Fibroblast of villous mesenchyme (primary cell): ENCODE measurements around the gene ADAM12. TPM values are rescaled to one million over a fixed set of nuclear protein-coding genes. Genes with fewer than 3 reads are reported as not detected.
A peak's percentile ranks its signal among the peaks of the same experiment; 100 is the strongest.

Experiments used
- DNase-seq: peaks from one replicate; pipeline ENCODE4 v3.0.0-alpha.2; 2010; ENCODE audit warnings: low read depth
- H3K4me3 ChIP-seq: 2 replicates; pipeline ENCODE4 v1.5.1; 2011; ENCODE audit warnings: low read depth, mild to moderate bottlenecking, low read length
- CTCF ChIP-seq: IDR thresholded peaks from 2 replicates; pipeline ENCODE4 v1.5.1; 2012; ENCODE audit warnings: low read depth, mild to moderate bottlenecking, low read length; ENCODE audit not compliant: insufficient read depth
- total RNA-seq: library from RNA; depleted of rRNA; stranded (reverse); fragments of >200 nt; gene quantifications from 2 replicates; pipeline ENCODE4 v1.2.3, GENCODE V29; 2012

ADAM12 gene
- total RNA-seq, 1 donor = 22.5 TPM

DNA sequence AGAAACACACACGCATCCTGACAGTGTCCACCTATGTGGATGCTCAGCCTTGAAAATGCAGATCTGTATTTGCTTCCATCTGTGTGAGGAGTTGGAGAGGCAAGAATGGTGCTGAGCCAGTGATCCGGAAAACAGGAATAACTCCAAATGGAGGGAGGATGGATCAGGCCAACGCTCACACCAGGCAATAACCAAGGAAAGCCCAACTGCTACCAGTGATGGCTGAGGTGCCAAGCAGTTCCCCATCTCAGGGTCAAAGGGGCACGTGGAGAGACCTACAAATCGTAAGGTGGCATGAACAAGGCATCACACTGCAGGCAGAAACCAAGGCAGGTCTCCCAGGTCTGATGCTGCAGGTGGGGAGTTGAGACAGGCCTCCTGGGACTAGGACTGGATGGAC is 153.6 kb downstream of the ADAM12 start:
- H3K4me3 ChIP-seq = no peak overlapping the region
- TF ChIP-seq CTCF = no peak
- no peak for DNase-seq

GRCh38 chr10:126233182-126234148 is 154.8 kb downstream of the ADAM12 start:
- peak; percentile 60 for DNase-seq
- TF ChIP-seq CTCF = no peak
- H3K4me3 ChIP-seq = no peak overlapping the region

GRCh38 chr10:126230587-126230986 is 157.7 kb downstream of the ADAM12 start:
- no peak for TF ChIP-seq CTCF
- DNase-seq = no peak
- H3K4me3 ChIP-seq = no peak overlapping the region

GRCh38 chr10:126229686-126230085 is 158.6 kb downstream of the ADAM12 start:
- H3K4me3 ChIP-seq = no peak overlapping the region
- no peak for TF ChIP-seq CTCF
- DNase-seq = no peak

DNA sequence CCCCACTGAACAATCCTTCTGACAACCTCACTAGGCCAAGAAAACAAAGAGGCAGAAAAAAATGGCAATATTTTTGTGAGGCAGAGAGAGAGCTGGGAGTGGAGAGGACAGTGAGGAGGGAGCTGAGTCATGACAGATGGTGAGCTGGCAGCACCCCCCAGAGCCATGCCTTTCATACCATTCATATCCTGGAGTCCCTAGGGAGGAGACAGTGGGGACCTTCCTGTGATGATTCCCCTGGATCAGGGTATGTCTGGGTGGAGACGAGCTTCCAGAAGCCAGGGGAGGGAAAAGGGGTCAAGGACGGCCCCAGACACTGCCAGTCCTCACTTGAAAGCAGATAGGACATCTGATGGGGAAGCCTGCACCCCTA is 160.5 kb downstream of the ADAM12 start:
- peak; percentile 59 for DNase-seq
- no peak overlapping the region for H3K4me3 ChIP-seq
- TF ChIP-seq CTCF = no peak

DNA sequence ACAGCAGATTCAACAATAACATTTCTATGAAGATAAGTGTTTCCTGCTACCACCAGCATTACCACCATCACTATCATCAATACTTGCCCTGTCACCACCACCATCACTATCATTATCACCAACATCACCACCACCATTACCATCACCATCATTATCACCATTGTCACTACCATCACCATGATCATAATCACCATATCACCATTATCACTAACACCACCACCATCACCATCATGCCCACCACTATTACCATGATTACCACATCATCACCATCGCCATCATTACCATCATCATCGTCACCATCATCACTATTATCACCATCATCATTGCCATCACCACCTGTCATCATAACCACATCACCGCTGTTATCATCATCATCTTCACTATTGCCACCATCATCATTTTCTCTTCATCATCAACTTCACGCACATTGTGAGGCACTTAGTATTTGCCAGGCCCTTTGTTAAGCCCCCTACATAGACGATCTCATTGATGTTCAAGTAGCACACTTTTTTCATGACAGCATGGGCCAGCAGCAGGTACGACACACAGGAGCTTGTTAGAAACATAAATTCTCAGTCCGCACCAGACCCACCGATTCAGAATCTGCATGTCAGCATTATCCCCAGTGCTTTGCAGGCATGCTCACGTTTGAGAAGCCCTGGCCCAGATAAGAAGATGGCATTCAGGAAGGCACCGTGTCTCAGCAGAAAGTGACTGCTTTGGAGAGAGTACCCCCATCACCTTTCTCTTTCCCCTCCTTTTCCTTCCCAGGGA is 161.1 kb downstream of the ADAM12 start:
- no peak overlapping the region for H3K4me3 ChIP-seq
- TF ChIP-seq CTCF = no peak
- DNase-seq = no peak
